HEK293T (cell line): Measurements from ENCODE around the gene PACRG.

ENCODE experiments used
- ARNT ChIP-seq: fragments of 450-650 bp; IDR thresholded peaks from 2 replicates; pipeline ENCODE4 v1.6.1; 2017; ENCODE audit warnings: mild to moderate bottlenecking
- BHLHE40 ChIP-seq: fragments of 450-650 bp; IDR thresholded peaks from 2 replicates; pipeline ENCODE4 v1.6.1; 2016; ENCODE audit warnings: mild to moderate bottlenecking, moderate library complexity, borderline replicate concordance
- ELF4 ChIP-seq: fragments of 450-650 bp; IDR thresholded peaks from 2 replicates; pipeline ENCODE4 v1.6.1; 2017; ENCODE audit warnings: antibody characterized with exemption
- FOXA1 ChIP-seq: fragments of 450-650 bp; IDR thresholded peaks from 2 replicates; pipeline ENCODE4 v1.6.1; 2016; ENCODE audit warnings: mild to moderate bottlenecking
- HDGF ChIP-seq: fragments of 450-650 bp; IDR thresholded peaks from 2 replicates; pipeline ENCODE4 v1.6.1; 2017; ENCODE audit warnings: antibody characterized with exemption, borderline replicate concordance
- LEF1 ChIP-seq: fragments of 450-650 bp; IDR thresholded peaks from 2 replicates; pipeline ENCODE4 v1.6.1; 2017; ENCODE audit warnings: mild to moderate bottlenecking, borderline replicate concordance
- SP1 ChIP-seq: fragments of 450-650 bp; IDR thresholded peaks from 2 replicates; pipeline ENCODE4 v1.6.1; 2017
- SUZ12 ChIP-seq: fragments of 450-650 bp; IDR thresholded peaks from 2 replicates; pipeline ENCODE4 v1.6.1; 2016; ENCODE audit warnings: mild to moderate bottlenecking
- TARDBP ChIP-seq: fragments of 450-650 bp; IDR thresholded peaks from 2 replicates; pipeline ENCODE4 v1.6.1; 2016
- TF ChIP-seq, protein P1 (sequence below): fragments of 450-650 bp; IDR thresholded peaks from 2 replicates; pipeline ENCODE4 v1.6.1; 2016

DNA sequence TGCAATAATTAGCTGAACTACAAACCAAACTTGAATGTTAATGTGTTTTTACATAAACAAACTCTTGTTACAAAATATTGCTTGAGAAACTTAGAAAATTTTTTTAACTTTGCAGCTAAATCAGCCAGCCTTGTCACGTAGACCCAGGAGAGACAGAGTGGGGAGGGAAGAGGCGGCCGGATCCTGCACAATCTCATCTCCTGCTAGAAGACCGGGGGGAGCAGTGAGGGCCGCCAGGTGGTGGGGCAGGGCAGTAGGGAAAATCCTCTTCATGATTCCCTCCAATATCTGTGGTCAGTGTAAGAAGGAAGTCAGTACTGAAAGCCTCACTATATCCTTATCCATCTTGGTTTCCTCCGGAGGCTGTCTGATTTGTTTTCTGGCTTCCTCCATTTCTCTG lies 193.3 kb downstream of the PACRG start:
- TF ChIP-seq TARDBP (no peak), HDGF (no peak), FOXA1 (no peak), ARNT (no peak), SP1 (no peak), LEF1 (no peak), SUZ12 (no peak), BHLHE40 (no peak), ELF4 (no peak)
- TF ChIP-seq, protein P1, sequence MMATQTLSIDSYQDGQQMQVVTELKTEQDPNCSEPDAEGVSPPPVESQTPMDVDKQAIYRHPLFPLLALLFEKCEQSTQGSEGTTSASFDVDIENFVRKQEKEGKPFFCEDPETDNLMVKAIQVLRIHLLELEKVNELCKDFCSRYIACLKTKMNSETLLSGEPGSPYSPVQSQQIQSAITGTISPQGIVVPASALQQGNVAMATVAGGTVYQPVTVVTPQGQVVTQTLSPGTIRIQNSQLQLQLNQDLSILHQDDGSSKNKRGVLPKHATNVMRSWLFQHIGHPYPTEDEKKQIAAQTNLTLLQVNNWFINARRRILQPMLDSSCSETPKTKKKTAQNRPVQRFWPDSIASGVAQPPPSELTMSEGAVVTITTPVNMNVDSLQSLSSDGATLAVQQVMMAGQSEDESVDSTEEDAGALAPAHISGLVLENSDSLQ = no peak
